Raji (cell line): ENCODE measurements around the gene DESI2.

Experiments used
- POLR2A ChIP-seq: IDR thresholded peaks from 2 replicates; pipeline ENCODE4 v1.6.1; 2011; ENCODE audit warnings: low read depth, low read length, control low read depth; ENCODE audit not compliant: insufficient read depth

Gene DESI2

GRCh38 chr1:244731651-244732050 lies 78.7 kb downstream of the DESI2 start:
- TF ChIP-seq POLR2A = no peak

- TF ChIP-seq POLR2A = no peak
Measured at GRCh38 chr1:244732851-244733450, 80.0 kb downstream of the DESI2 start.

- no peak for TF ChIP-seq POLR2A
Measured at GRCh38 chr1:244735404-244735803, 82.5 kb downstream of the DESI2 start.

GRCh38 chr1:244735876-244736561 lies 83.1 kb downstream of the DESI2 start:
- no peak for TF ChIP-seq POLR2A

GRCh38 chr1:244741692-244742091 lies 88.8 kb downstream of the DESI2 start:
- no peak for TF ChIP-seq POLR2A

GRCh38 chr1:244749230-244750016 lies 96.5 kb downstream of the DESI2 start:
- no peak for TF ChIP-seq POLR2A

- TF ChIP-seq POLR2A = no peak
Measured at GRCh38 chr1:244751271-244751895, 98.5 kb downstream of the DESI2 start.

GRCh38 chr1:244755673-244756072 lies 102.7 kb downstream of the DESI2 start:
- TF ChIP-seq POLR2A = no peak

- TF ChIP-seq POLR2A = no peak
Measured at GRCh38 chr1:244757091-244757939, 104.4 kb downstream of the DESI2 start.
